ENCODE data around the gene XYLT1. TPM values are rescaled to one million over a fixed set of nuclear protein-coding genes. Genes with fewer than 3 reads are reported as not detected.

Gene XYLT1
- total RNA-seq, 6 experiments from 2014 or later, result 22.0 to 51.1 (median 27.5) TPM

DNA sequence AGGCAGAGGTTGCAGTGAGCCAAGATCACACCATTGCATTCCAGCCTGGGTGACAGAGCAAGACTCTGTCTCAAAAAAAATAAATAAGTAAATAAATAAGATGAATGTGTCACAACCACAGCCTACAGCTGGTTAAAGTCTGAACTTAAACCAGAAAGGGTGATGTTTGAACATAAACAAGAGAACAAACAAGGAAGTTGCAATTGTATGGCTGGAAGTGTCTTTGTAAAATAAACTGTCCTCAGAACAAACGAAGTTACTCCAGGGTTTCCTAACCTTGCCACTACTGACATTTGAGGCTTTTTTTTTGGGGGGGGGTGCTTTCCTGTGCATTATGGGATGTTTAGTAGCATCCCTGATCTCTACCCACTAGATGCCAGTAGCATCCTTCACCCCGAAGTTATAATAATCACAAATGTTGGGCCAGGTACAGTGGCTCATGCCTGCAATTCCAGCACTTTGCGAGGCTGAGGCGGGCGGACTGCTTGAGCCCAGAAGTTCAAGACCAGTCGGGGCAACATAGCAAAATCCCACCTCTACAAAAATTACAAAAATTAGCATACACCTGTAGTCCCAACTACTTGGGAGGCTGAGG, 119.2 kb downstream of the XYLT1 start:
- Mint-ChIP-seq H3K36me3 (ENCODE audit: low read depth) (no peaks in the 10 kb centered on the region; the same call in 1 of the 2 replicates), H3K4me3 (no peak overlapping the region), H3K27ac (no peak overlapping the region), H3K27me3 (ENCODE audit: insufficient read depth) (no peaks in the 10 kb centered on the region), H3K4me1 (ENCODE audit: low read depth) (peaks cover 29% of the 10 kb centered on the region), H3K9me3 (no peaks in the 10 kb centered on the region)
- TF ChIP-seq, protein P1, sequence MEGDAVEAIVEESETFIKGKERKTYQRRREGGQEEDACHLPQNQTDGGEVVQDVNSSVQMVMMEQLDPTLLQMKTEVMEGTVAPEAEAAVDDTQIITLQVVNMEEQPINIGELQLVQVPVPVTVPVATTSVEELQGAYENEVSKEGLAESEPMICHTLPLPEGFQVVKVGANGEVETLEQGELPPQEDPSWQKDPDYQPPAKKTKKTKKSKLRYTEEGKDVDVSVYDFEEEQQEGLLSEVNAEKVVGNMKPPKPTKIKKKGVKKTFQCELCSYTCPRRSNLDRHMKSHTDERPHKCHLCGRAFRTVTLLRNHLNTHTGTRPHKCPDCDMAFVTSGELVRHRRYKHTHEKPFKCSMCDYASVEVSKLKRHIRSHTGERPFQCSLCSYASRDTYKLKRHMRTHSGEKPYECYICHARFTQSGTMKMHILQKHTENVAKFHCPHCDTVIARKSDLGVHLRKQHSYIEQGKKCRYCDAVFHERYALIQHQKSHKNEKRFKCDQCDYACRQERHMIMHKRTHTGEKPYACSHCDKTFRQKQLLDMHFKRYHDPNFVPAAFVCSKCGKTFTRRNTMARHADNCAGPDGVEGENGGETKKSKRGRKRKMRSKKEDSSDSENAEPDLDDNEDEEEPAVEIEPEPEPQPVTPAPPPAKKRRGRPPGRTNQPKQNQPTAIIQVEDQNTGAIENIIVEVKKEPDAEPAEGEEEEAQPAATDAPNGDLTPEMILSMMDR (IDR thresholded peaks at IDR 0.05), result no peak
- no peak for DNase-seq

GRCh38 chr16:17350207-17350606, 120.6 kb downstream of the XYLT1 start:
- H3K36me3 Mint-ChIP-seq (ENCODE audit: low read depth), result no peaks in the 10 kb centered on the region; the same call in 1 of the 2 replicates
- H3K4me3 Mint-ChIP-seq, result no peak overlapping the region
- TF ChIP-seq, protein P1 (IDR thresholded peaks at IDR 0.05), result no peak
- no peaks in the 10 kb centered on the region for H3K27me3 Mint-ChIP-seq (ENCODE audit: insufficient read depth)
- H3K9me3 Mint-ChIP-seq, result no peaks in the 10 kb centered on the region
- peak; percentile 52 for DNase-seq
- peak overlapping the region; percentile 67 for H3K27ac Mint-ChIP-seq
- H3K4me1 Mint-ChIP-seq (ENCODE audit: low read depth), result peaks cover 30% of the 10 kb centered on the region

GRCh38 chr16:17348826-17349225, 121.9 kb downstream of the XYLT1 start:
- Mint-ChIP-seq H3K27me3 (ENCODE audit: insufficient read depth) (no peaks in the 10 kb centered on the region), H3K9me3 (no peaks in the 10 kb centered on the region), H3K36me3 (ENCODE audit: low read depth) (peaks cover under 1% of the 10 kb centered on the region; the same call in 1 of the 2 replicates), H3K4me1 (ENCODE audit: low read depth) (peaks cover 34% of the 10 kb centered on the region), H3K4me3 (no peak overlapping the region), H3K27ac (no peak overlapping the region)
- TF ChIP-seq, protein P1 (IDR thresholded peaks at IDR 0.05), result no peak
- DNase-seq, result no peak

GRCh38 chr16:17348042-17348783, 122.5 kb downstream of the XYLT1 start:
- H3K4me3 Mint-ChIP-seq, result no peak overlapping the region
- peaks cover 34% of the 10 kb centered on the region for H3K4me1 Mint-ChIP-seq (ENCODE audit: low read depth)
- TF ChIP-seq, protein P1 (IDR thresholded peaks at IDR 0.05), result no peak
- no peak for DNase-seq
- peaks cover 6% of the 10 kb centered on the region; the same call in 1 of the 2 replicates for H3K36me3 Mint-ChIP-seq (ENCODE audit: low read depth)
- H3K9me3 Mint-ChIP-seq, result no peaks in the 10 kb centered on the region
- H3K27ac Mint-ChIP-seq, result no peak overlapping the region
- H3K27me3 Mint-ChIP-seq (ENCODE audit: insufficient read depth), result no peaks in the 10 kb centered on the region

DNA sequence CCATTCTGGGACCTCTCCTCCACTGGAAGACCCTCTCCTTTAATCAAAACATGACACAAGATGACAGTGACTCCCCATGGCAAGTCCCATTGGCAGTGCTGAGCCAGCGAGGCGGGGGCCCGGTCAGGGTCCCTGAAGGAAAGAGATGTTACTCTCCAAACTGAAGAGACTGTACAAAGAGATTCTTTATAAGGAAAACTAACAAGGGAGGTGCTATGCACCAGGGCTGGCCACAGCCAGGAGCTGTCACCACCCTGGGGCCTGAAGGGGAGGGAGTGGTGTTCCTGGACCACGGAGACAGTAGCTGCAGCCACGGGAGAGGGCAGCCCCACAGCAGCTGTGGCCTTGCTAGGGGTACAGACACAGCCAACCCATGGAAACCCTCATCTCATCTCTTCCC, 123.1 kb downstream of the XYLT1 start:
- Mint-ChIP-seq H3K36me3 (ENCODE audit: low read depth) (peaks cover 6% of the 10 kb centered on the region; the same call in 1 of the 2 replicates), H3K27ac (no peak overlapping the region), H3K27me3 (ENCODE audit: insufficient read depth) (no peaks in the 10 kb centered on the region), H3K4me1 (ENCODE audit: low read depth) (peaks cover 37% of the 10 kb centered on the region), H3K4me3 (no peak overlapping the region), H3K9me3 (no peaks in the 10 kb centered on the region)
- no peak for DNase-seq
- TF ChIP-seq, protein P1 (IDR thresholded peaks at IDR 0.05), result no peak

All from HFFc6 (cell line).